Uterus (tissue), 2 donors: Measurements from ENCODE around the gene KIT.

Source experiments
- POLR2A ChIP-seq, 2 donors: fragments of 450-650 bp; IDR thresholded peaks; one replicate each; pipeline ENCODE4 v1.6.1; 2016; ENCODE audit warnings: antibody characterized with exemption in 2 of 2, mild to moderate bottlenecking in 1 of 2, moderate library complexity in 1 of 2
- TF ChIP-seq, protein P1 (sequence below), 4 experiments: fragments of 200-600 bp in 2 of 4; fragments of 450-650 bp in 2 of 4; sonication (generic) in 2 of 4; IDR thresholded peaks; one replicate each; pipeline ENCODE4 v1.5.1; 2016 to 2019; ENCODE audit warnings: antibody characterized with exemption in 4 of 4, mild to moderate bottlenecking in 2 of 4, moderate library complexity in 1 of 4

DNA sequence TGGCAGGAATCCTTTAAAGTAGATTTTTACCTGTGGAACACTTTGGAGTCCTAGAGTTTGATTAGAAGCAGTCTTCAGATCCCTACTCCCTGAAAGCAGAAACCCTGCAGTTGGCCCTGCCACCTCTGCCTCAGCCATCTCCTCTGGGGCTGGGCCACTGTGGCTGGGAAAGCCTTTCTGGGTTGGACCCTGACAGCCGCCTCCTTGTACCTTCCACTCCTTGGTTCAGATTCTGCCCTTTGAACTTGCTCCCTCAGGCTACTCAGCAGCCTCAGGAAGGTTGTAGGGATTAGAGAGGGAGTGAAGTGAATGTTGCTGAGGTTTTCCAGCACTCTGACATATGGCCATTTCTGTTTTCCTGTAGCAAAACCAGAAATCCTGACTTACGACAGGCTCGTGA lies 65.5 kb downstream of the KIT start:
- TF ChIP-seq, protein P1, sequence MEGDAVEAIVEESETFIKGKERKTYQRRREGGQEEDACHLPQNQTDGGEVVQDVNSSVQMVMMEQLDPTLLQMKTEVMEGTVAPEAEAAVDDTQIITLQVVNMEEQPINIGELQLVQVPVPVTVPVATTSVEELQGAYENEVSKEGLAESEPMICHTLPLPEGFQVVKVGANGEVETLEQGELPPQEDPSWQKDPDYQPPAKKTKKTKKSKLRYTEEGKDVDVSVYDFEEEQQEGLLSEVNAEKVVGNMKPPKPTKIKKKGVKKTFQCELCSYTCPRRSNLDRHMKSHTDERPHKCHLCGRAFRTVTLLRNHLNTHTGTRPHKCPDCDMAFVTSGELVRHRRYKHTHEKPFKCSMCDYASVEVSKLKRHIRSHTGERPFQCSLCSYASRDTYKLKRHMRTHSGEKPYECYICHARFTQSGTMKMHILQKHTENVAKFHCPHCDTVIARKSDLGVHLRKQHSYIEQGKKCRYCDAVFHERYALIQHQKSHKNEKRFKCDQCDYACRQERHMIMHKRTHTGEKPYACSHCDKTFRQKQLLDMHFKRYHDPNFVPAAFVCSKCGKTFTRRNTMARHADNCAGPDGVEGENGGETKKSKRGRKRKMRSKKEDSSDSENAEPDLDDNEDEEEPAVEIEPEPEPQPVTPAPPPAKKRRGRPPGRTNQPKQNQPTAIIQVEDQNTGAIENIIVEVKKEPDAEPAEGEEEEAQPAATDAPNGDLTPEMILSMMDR (IDR thresholded peaks at IDR 0.05), result no peak
- no peak for TF ChIP-seq POLR2A (IDR thresholded peaks at IDR 0.05)
